Panc1 (cell line): Measurements from ENCODE around the gene ANKRD66.

ENCODE experiments used
- POLR2AphosphoS5 ChIP-seq: IDR thresholded peaks from 2 replicates; pipeline ENCODE4 v1.6.1; 2012; ENCODE audit warnings: mild to moderate bottlenecking, low read depth, low read length, moderate library complexity
- TF ChIP-seq, protein P1 (sequence below): fragments of 450-650 bp; IDR thresholded peaks from 2 replicates; pipeline ENCODE4 v1.5.1; 2017; ENCODE audit warnings: mild to moderate bottlenecking

DNA sequence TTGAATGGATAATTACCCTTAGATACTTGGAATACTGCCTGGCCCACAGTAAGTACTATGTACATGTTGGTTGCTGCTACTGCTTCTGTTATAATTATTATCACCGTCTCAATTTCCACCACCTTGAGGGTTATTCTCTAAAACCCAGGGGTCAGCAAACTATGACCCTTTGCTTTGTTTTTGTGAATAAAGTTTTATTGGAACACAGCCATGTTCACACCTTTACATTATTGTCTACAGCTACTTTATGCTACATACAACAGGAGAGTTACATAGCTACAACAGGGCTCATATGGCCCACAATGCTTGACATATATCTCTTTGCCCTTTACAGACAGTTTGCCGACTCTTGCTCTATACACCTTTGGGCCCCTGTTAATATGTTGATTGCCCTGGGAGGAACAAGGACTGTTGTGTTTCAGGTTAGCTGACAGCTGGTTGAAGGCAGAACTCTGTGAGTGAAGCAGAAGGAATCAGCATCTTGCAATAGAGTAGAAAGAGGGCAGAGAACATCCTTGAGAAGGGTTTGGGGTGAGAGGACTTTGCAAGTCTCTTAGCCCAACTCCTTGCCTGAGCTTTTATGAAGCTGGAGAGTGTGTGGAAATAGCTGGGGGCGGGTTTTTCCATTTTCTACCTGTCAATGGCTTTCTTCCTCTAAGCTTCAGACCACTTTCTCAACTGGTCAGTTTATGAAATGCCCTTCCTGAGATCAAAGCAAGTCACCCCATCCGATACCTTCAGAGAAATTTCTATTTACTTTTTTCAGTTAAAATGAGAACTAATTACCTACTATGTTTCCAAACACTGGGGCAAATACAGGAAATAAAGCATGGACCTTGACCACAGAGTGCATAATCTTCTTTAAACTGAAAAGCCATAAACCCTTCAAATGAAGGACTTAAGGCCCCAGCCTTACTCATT is 43.0 kb downstream of the ANKRD66 start:
- TF ChIP-seq, protein P1, sequence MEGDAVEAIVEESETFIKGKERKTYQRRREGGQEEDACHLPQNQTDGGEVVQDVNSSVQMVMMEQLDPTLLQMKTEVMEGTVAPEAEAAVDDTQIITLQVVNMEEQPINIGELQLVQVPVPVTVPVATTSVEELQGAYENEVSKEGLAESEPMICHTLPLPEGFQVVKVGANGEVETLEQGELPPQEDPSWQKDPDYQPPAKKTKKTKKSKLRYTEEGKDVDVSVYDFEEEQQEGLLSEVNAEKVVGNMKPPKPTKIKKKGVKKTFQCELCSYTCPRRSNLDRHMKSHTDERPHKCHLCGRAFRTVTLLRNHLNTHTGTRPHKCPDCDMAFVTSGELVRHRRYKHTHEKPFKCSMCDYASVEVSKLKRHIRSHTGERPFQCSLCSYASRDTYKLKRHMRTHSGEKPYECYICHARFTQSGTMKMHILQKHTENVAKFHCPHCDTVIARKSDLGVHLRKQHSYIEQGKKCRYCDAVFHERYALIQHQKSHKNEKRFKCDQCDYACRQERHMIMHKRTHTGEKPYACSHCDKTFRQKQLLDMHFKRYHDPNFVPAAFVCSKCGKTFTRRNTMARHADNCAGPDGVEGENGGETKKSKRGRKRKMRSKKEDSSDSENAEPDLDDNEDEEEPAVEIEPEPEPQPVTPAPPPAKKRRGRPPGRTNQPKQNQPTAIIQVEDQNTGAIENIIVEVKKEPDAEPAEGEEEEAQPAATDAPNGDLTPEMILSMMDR: no peak
- TF ChIP-seq POLR2AphosphoS5: no peak
